HG03060 (cell line): ENCODE measurements around the gene FBXO11.

Experiments
- ATAC-seq: cut with Tn5 transposase; IDR thresholded peaks from one replicate; pipeline ENCODE4 v1.9.1; 2021; ENCODE audit warnings: low read depth, moderate number of reproducible peaks; ENCODE audit not compliant: unreplicated experiment

Gene FBXO11

DNA sequence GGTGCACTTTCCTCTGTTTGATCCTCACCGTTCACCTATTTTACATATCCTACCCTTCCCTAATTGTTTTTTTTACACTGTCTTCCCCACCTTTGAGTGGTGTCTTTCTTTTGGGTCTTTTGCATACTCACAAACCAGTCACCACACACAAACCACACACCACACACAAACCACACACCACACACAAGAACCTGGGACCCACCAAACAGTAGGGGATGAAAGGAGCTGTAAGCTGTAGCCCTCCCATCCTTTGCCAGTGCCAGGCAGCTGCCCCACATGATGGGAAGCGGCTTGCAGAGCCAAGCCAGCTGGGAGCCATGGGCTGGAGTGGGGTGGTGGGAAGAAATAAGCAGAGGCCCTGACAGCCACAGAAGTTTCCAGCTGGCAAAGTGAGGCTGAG is 162.2 kb downstream of the FBXO11 start:
- no peak for ATAC-seq

DNA sequence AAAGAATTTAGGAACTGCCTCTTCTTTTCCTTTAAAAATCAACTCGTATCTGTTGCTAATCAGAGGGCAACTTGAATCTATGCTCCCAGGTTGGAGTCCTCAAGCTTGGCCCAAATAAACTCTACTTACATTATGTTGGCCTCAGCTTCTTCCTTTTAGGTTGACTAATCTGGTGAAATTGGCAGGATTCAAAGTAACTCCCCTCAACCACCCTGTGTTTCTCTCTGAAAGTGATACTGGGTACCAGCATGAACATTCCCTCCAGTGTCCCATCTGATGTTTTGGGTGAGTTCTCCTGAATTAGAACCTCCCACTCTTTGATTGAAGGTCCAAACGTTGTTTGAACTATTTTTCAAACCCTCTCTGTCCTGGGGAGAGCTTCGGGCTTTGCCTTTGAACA is 164.7 kb downstream of the FBXO11 start:
- no peak for ATAC-seq

DNA sequence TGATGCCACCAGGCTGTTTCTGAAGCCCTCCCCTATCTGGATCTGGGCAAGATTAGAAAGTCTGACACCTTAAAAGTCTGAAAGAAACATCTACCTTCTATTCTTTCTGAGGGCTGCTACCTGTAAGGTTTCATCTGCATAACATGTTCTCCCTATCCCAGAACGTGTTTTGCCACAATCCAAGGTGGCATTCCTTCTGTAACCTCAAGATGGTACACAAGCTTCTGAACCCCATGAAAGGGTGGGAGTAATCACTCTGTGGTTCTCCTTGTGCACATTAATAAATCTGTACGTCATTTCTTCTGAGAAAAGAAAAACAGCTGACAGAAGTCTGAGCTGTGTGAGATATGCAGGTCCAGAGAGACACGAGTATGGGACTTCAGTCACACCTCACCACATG is 165.2 kb downstream of the FBXO11 start:
- no peak for ATAC-seq
